A673 (cell line): ENCODE data around the gene MYO18A. TPM values are rescaled to one million over a fixed set of nuclear protein-coding genes. Genes with fewer than 3 reads are reported as not detected.

Source experiments
- BruUV-seq: library from RNA; stranded (reverse); fragments of 400-500 nt; replicated peaks from 2 replicates; lab custom pipeline; 2021; lab: Mats Ljungman, UMichigan
- CTCF ChIA-PET: fragments of 300-600 bp; sonication (Branson Sonifier 250); formaldehyde crosslinking; loops from one replicate; lab custom pipeline; 2022; ENCODE audit warnings: antibody characterized with exemption; lab: Charles Lee
- POLR2A ChIA-PET: fragments of 300-600 bp; sonication (Branson Sonifier 250); formaldehyde crosslinking; loops from one replicate; lab custom pipeline; 2022; ENCODE audit warnings: antibody characterized with exemption; ENCODE audit not compliant: low non-redundant PET; lab: Charles Lee
- DNase-seq: peaks from one replicate; pipeline ENCODE4 v3.0.0-alpha.2; 2015; ENCODE audit warnings: low spot score
- H3K27ac ChIP-seq: fragments of 200-600 bp; sonication (generic); 2 replicates; pipeline ENCODE4 v1.5.1; 2016; ENCODE audit warnings: mixed run types, low read depth, mild to moderate bottlenecking, mixed read lengths, antibody characterized with exemption, low read length; ENCODE audit not compliant: poor library complexity, severe bottlenecking
- H3K27me3 ChIP-seq: fragments of 200-600 bp; sonication (generic); replicated peaks from 2 replicates; pipeline ENCODE4 v1.6.1; 2017; ENCODE audit warnings: mixed run types, low read depth, mild to moderate bottlenecking, mixed read lengths, antibody characterized with exemption, low read length; ENCODE audit not compliant: insufficient read depth, poor library complexity
- H3K36me3 ChIP-seq: fragments of 200-600 bp; sonication (generic); 2 replicates; pipeline ENCODE4 v1.6.1; 2016; ENCODE audit warnings: mixed run types, mild to moderate bottlenecking, mixed read lengths, antibody characterized with exemption, low read length; ENCODE audit not compliant: insufficient read depth, poor library complexity, severe bottlenecking
- H3K4me1 ChIP-seq: fragments of 200-600 bp; sonication (generic); 2 replicates; pipeline ENCODE4 v1.6.1; 2017; ENCODE audit warnings: mixed run types, mild to moderate bottlenecking, mixed read lengths, antibody characterized with exemption, low read length; ENCODE audit not compliant: insufficient read depth, poor library complexity, severe bottlenecking
- H3K4me3 ChIP-seq: fragments of 200-600 bp; sonication (generic); 2 replicates; pipeline ENCODE4 v1.5.1; 2016; ENCODE audit warnings: low read depth, mixed run types, mild to moderate bottlenecking, mixed read lengths, low read length; ENCODE audit not compliant: poor library complexity, severe bottlenecking
- H3K9me3 ChIP-seq: fragments of 200-600 bp; sonication (generic); 2 replicates; pipeline ENCODE4 v1.6.1; 2016; ENCODE audit warnings: mixed run types, low read depth, mild to moderate bottlenecking, mixed read lengths, antibody characterized with exemption, low read length; ENCODE audit not compliant: poor library complexity, severe bottlenecking
- EZH2 ChIP-seq: fragments of 200-600 bp; sonication (generic); IDR thresholded peaks from 2 replicates; pipeline ENCODE4 v1.6.1; 2017; ENCODE audit warnings: borderline replicate concordance, low read depth, mild to moderate bottlenecking, mixed read lengths, antibody characterized with exemption, low read length; ENCODE audit not compliant: poor library complexity, severe bottlenecking
- intact Hi-C: fragments of 100-400 bp; cut with micrococcal nuclease; formaldehyde crosslinking; loops from one replicate; pipeline ENCODE4 v1.10.0; 2022; ENCODE audit not compliant: unreplicated experiment
- total RNA-seq: library from RNA; stranded (reverse); gene quantifications from 2 replicates; pipeline ENCODE4 v1.2.3, GENCODE V29; 2021
- TF ChIP-seq, protein P1 (sequence below): fragments of 300-800, 200-600 bp; sonication (generic); conservative IDR thresholded peaks from 2 replicates; pipeline ENCODE4 v1.5.1; 2017; ENCODE audit warnings: low read depth, mild to moderate bottlenecking, antibody characterized with exemption, low read length, moderate library complexity, mixed read lengths

The MYO18A gene
- total RNA-seq, 1 experiment from 2014 or later: 26.6 TPM

DNA sequence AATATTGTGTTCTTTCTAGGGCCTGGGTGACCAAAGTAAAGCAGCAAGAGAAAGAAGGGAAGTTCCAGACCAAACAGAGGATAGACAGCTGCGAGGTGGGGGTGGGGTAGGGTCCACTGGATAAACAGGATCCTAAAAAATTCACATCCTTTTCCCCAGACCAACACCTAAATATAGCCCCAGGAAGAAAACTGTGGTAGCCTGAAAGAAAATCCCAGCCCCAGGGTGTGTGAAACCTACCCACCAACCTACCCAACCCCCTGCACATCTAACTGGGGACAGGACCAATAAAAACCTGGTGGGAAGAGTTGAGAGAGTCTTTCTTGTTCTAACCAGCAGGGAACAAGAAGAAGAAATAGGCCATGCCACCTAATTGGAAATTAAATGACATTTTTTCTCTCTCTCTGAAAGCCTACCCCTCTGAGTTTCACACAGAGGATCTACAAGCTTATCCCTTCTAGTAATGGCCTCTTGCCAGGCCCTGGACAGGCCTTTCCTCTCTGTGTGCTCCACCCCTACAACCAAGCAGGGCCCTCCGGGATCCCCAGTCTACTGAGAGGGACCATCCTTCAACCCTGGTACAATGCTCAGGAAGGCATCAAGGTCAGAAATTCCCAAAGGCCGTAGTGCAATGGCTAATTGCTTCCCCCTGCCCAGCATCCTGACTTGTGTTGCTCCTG lies 12.0 kb downstream of the MYO18A start:
- H3K27ac ChIP-seq: no peak overlapping the region
- H3K27me3 ChIP-seq: no peaks in the 10 kb centered on the region
- no peaks in the 10 kb centered on the region for H3K36me3 ChIP-seq
- H3K4me1 ChIP-seq: peaks cover 11% of the 10 kb centered on the region
- POLR2A ChIA-PET: no interaction called here
- DNase-seq: no peak
- BruUV-seq: no TSS peak
- H3K4me3 ChIP-seq: no peak overlapping the region
- CTCF ChIA-PET: no interaction called here
- intact Hi-C loops: no loop called here
- TF ChIP-seq, protein P1, sequence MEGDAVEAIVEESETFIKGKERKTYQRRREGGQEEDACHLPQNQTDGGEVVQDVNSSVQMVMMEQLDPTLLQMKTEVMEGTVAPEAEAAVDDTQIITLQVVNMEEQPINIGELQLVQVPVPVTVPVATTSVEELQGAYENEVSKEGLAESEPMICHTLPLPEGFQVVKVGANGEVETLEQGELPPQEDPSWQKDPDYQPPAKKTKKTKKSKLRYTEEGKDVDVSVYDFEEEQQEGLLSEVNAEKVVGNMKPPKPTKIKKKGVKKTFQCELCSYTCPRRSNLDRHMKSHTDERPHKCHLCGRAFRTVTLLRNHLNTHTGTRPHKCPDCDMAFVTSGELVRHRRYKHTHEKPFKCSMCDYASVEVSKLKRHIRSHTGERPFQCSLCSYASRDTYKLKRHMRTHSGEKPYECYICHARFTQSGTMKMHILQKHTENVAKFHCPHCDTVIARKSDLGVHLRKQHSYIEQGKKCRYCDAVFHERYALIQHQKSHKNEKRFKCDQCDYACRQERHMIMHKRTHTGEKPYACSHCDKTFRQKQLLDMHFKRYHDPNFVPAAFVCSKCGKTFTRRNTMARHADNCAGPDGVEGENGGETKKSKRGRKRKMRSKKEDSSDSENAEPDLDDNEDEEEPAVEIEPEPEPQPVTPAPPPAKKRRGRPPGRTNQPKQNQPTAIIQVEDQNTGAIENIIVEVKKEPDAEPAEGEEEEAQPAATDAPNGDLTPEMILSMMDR: no peak
- TF ChIP-seq EZH2: no peak
- H3K9me3 ChIP-seq: no peaks in the 10 kb centered on the region

DNA sequence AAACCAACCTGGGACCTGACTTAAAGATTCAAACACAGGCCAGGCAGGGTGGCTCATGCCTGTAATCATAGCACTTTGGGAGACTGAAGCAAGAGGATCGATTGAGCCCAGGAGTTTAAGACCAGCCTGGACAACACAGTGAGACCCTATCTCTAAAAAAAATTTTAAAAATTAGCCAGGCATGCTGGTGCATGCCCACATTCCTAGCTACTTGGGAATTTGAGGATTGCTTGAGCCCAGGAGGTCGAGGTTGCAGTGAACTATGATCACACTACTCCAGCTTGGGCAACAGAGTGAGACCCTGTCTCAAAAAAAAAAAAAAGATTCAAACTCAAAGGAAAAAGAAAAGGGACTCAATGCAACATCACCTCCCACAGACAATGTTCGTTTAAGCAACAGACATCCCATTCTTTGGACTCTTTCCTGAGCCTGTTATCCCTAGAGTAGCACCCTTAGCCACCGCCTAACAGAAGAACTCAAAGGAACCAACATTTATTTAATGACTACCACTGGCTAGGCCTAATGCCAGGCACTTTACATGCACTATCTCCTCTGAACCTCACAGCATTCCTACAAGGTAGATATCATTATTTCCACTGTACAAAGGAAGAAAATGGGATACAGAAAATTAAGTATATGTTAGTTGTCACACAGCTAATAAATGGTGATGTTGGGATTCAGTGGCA lies 12.7 kb downstream of the MYO18A start:
- CTCF ChIA-PET: no interaction called here
- Histone ChIP-seq H3K4me1 (peaks cover 18% of the 10 kb centered on the region), H3K27ac (no peak overlapping the region), H3K9me3 (no peaks in the 10 kb centered on the region), H3K27me3 (no peaks in the 10 kb centered on the region), H3K36me3 (no peaks in the 10 kb centered on the region), H3K4me3 (no peak overlapping the region)
- POLR2A ChIA-PET: no interaction called here
- no peak for DNase-seq
- no TSS peak for BruUV-seq
- no peak for TF ChIP-seq EZH2
- TF ChIP-seq, protein P1: no peak
- intact Hi-C loops: no loop called here

DNA sequence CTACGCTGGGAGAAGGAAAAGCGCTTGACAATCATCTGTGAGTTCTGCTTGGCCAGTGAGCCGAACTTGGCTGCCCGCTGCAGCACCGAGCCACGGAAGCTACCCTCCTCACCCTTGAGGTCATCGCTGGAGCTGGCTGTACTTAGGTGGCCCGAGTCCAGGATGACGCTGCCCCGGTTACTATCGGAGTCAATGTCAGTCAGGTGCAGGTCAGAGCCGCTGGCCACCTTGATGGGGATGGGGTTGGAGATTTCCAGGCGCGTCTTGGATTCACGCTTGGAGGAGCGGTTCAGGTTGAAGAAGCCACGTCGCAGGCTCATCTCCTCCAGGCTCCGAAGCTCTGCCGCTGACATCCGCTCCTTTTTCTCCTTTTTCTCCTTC lies 13.7 kb downstream of the MYO18A start:
- Histone ChIP-seq H3K36me3 (no peaks in the 10 kb centered on the region), H3K27me3 (no peaks in the 10 kb centered on the region), H3K27ac (no peak overlapping the region), H3K4me3 (no peak overlapping the region), H3K4me1 (peaks cover 21% of the 10 kb centered on the region), H3K9me3 (no peaks in the 10 kb centered on the region)
- TSS peak; percentile 59 for BruUV-seq
- no peak for DNase-seq
- CTCF ChIA-PET: interaction anchor here (1.3 kb wide), 1 partner anchor 14 kb away, joined by 3 read pairs; the partner anchor contains the start of gene MYO18A
- no peak for TF ChIP-seq EZH2
- TF ChIP-seq, protein P1: no peak
- intact Hi-C loops: no loop called here
- POLR2A ChIA-PET: no interaction called here
